ENCODE measurements around the gene PRXL2B. TPM values are rescaled to one million over a fixed set of nuclear protein-coding genes. Genes with fewer than 3 reads are reported as not detected.

PRXL2B gene
- total RNA-seq, 1 experiment from 2014 or later: 40.7 TPM

DNA sequence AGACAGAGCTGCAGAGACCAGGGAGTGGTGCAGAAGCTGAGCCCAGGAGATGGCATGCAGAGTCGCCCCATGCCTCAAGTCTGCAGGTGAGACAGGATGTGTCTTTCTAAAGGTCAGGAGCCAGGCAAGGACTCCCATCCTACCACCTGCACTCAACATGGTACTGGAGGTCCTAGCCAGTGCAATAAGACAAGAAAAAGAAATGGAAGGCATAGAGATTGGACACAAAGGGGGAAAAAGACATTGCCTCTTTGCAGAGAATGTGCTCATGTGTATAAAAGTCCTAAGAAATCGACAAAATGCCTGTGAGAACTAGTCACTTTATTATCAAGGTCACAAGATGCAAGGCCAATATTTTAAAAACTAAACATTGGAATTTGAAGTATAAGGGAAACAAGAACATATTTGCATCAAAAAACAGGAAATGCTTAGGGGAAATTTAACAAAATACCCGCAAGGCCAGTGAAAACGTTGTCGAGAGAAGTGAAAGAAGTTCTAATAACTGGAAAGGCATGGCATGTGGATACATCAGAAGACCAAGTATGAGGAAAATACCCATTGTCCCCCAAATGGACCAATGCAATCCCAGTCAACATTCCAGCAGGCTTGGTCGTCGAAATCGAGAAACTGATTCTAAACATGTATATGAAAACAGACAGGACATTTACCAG, 13.2 kb upstream of the PRXL2B start:
- H2BK5ac ChIP-seq (ENCODE audit: insufficient read length, low read length): no peak overlapping the region
- no peak overlapping the region for H2BK15ac ChIP-seq (ENCODE audit: low read depth, low read length)
- TF ChIP-seq, protein P1, sequence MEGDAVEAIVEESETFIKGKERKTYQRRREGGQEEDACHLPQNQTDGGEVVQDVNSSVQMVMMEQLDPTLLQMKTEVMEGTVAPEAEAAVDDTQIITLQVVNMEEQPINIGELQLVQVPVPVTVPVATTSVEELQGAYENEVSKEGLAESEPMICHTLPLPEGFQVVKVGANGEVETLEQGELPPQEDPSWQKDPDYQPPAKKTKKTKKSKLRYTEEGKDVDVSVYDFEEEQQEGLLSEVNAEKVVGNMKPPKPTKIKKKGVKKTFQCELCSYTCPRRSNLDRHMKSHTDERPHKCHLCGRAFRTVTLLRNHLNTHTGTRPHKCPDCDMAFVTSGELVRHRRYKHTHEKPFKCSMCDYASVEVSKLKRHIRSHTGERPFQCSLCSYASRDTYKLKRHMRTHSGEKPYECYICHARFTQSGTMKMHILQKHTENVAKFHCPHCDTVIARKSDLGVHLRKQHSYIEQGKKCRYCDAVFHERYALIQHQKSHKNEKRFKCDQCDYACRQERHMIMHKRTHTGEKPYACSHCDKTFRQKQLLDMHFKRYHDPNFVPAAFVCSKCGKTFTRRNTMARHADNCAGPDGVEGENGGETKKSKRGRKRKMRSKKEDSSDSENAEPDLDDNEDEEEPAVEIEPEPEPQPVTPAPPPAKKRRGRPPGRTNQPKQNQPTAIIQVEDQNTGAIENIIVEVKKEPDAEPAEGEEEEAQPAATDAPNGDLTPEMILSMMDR (conservative IDR thresholded peaks at IDR 0.05): no peak
- no peak overlapping the region for H2BK20ac ChIP-seq (ENCODE audit: low read depth, low read length, poor library complexity, severe bottlenecking)
- H3K9ac ChIP-seq (ENCODE audit: extremely low read depth, insufficient read length, low read length): no peak overlapping the region
- H3K27ac Mint-ChIP-seq: no peak overlapping the region
- no peak overlapping the region for H4K91ac ChIP-seq (ENCODE audit: insufficient read length, low read depth, low read length)
- no peak overlapping the region for H3K4me3 Mint-ChIP-seq
- no CpG with 5 or more reads among the region's 8 CpGs for WGBS (ENCODE audit: extremely low coverage, insufficient read length, low lambda C conversion rate)
- no peak overlapping the region for H4K5ac ChIP-seq (ENCODE audit: insufficient read length, low read depth, low read length)
- H3K79me1 ChIP-seq (ENCODE audit: insufficient read depth, low read depth, low read length, poor library complexity, severe bottlenecking): no peaks in the 10 kb centered on the region
- no peak for DNase-seq
- H3K27ac ChIP-seq (ENCODE audit: insufficient read length, low read depth, low read length): no peak overlapping the region
- H3K14ac ChIP-seq (ENCODE audit: insufficient read depth, low read length): no peak overlapping the region
- H2BK120ac ChIP-seq (ENCODE audit: low read depth, low read length, poor library complexity, severe bottlenecking): no peak overlapping the region
- H3K23me2 ChIP-seq (ENCODE audit: insufficient read length, low read depth, low read length, poor library complexity, severe bottlenecking): no peaks in the 10 kb centered on the region
- no peak overlapping the region for H4K8ac ChIP-seq (replicated peaks; ENCODE audit: insufficient read length, low read depth, low read length)
- H3K23ac ChIP-seq (ENCODE audit: insufficient read length, low read depth, low read length): no peak overlapping the region
- H3K27me3 Mint-ChIP-seq (ENCODE audit: low read depth): peaks cover 17% of the 10 kb centered on the region
- H3K9me3 ChIP-seq (ENCODE audit: control insufficient read depth, low read depth, low read length): no peaks in the 10 kb centered on the region
- no peak overlapping the region for H3K18ac ChIP-seq (ENCODE audit: insufficient read length, low read depth, low read length)
- no peaks in the 10 kb centered on the region for H3K79me2 ChIP-seq (ENCODE audit: insufficient read depth, low read length)
- no peak overlapping the region for H3K4ac ChIP-seq (ENCODE audit: low read depth, low read length)
- H4K20me1 ChIP-seq (ENCODE audit: control insufficient read depth, insufficient read depth, insufficient read length): no peaks in the 10 kb centered on the region
- no peak overlapping the region for H3K4me2 ChIP-seq (ENCODE audit: insufficient read depth, insufficient read length, low read length)
- no peaks in the 10 kb centered on the region for H3K4me1 ChIP-seq (ENCODE audit: insufficient read depth, low read length)
- H3K36me3 Mint-ChIP-seq (ENCODE audit: insufficient read depth in 1 of 3, low read depth in 3 of 3): peaks cover 0 to 3% (median 3%) of the 10 kb centered on the region in 3 experiments; a peak in 4 of 7 replicates
- peaks cover 8 to 16% of the 10 kb centered on the region in 2 experiments for H3K9me3 Mint-ChIP-seq
- H2BK12ac ChIP-seq (ENCODE audit: insufficient read length, low read depth, low read length): no peak overlapping the region
- H3K4me1 Mint-ChIP-seq: 0 out of 4 replicates have a peak, but pooled peaks cover 2 to 4% of the 10 kb centered on the region in 2 experiments
- H3K27me3 ChIP-seq (ENCODE audit: insufficient read depth, low read length): no peaks in the 10 kb centered on the region
- no peak overlapping the region for H2AK5ac ChIP-seq (ENCODE audit: insufficient read length, low read length)
- no peak overlapping the region for H3K56ac ChIP-seq (ENCODE audit: insufficient read length, low read depth, low read length)
- no peak overlapping the region for H3T11ph ChIP-seq (ENCODE audit: low read length)
- no peak overlapping the region for H2AFZ ChIP-seq (ENCODE audit: low read length)
